ENCODE results near the gene GPR61. TPM values are rescaled to one million over a fixed set of nuclear protein-coding genes. Genes with fewer than 3 reads are reported as not detected.

Gene GPR61
- total RNA-seq, 4 donors from 2014 or later, result 0.19 to 1.4 TPM; not detected in 2

- no peaks in the 10 kb centered on the region for H3K9me3 ChIP-seq
- peak overlapping the region; percentile 97 for H3K27ac ChIP-seq
- 19% methylated on average over 5 of the region's 5 CpGs for WGBS
- no peaks in the 10 kb centered on the region for H3K36me3 ChIP-seq
- no peaks in the 10 kb centered on the region for H3K27me3 ChIP-seq
- peak; percentile 93 for DNase-seq (ENCODE audit: low spot score in 2 of 2)
- TF ChIP-seq CTCF (IDR thresholded peaks at IDR 0.05), result peak; percentile 72 to 91
- peak in 1 of 3 donors; percentile 37 for TF ChIP-seq POLR2AphosphoS5 (IDR thresholded peaks at IDR 0.05)
- TF ChIP-seq EP300 (IDR thresholded peaks at IDR 0.05), result no peak
- H3K4me3 ChIP-seq, result peak overlapping the region; percentile 86
- H3K4me1 ChIP-seq, result peaks cover 40% of the 10 kb centered on the region
Measured at GRCh38 chr1:109546311-109547109, 6.8 kb downstream of the GPR61 start.

- 10% methylated on average over 20 of the region's 22 CpGs for WGBS
- Histone ChIP-seq H3K27me3 (no peaks in the 10 kb centered on the region), H3K27ac (peak overlapping the region; percentile 97), H3K4me1 (peaks cover 41% of the 10 kb centered on the region), H3K36me3 (no peaks in the 10 kb centered on the region), H3K4me3 (peak overlapping the region; percentile 86), H3K9me3 (no peaks in the 10 kb centered on the region)
- TF ChIP-seq CTCF (IDR thresholded peaks at IDR 0.05) (no peak), POLR2AphosphoS5 (IDR thresholded peaks at IDR 0.05) (no peak), POLR2A (IDR thresholded peaks at IDR 0.05) (no peak), EP300 (IDR thresholded peaks at IDR 0.05) (no peak)
- DNase-seq (ENCODE audit: low spot score in 2 of 2), result no peak
Measured at GRCh38 chr1:109547463-109548320, 8.0 kb downstream of the GPR61 start.

- Histone ChIP-seq H3K4me1 (peaks cover 50% of the 10 kb centered on the region), H3K36me3 (no peaks in the 10 kb centered on the region), H3K4me3 (peak within 1 kb of the TSS; percentile 86), H3K9me3 (no peaks in the 10 kb centered on the region), H3K27ac (peak within 1 kb of the TSS; percentile 97), H3K27me3 (no peaks in the 10 kb centered on the region)
- under 1% methylated on average over 51 of the region's 68 CpGs for WGBS
- peak; percentile 74 to 96 (median 95) for TF ChIP-seq POLR2AphosphoS5 (IDR thresholded peaks at IDR 0.05)
- no peak for TF ChIP-seq CTCF (IDR thresholded peaks at IDR 0.05)
- no peak for TF ChIP-seq EP300 (IDR thresholded peaks at IDR 0.05)
- TF ChIP-seq POLR2A (IDR thresholded peaks at IDR 0.05), result peak; percentile 91 to 96
- peak; percentile 99 for DNase-seq (ENCODE audit: low spot score in 2 of 2)
Measured at GRCh38 chr1:109548321-109549267, 8.9 kb downstream of the GPR61 start, which contains the start of gene GNAI3. TSS of gene GNAI3 (plus strand) at chr1:109548615. CDS start at chr1:109548721, 106 bp downstream.

GRCh38 chr1:109556563-109556962 lies 16.9 kb downstream of the GPR61 start:
- Histone ChIP-seq H3K27me3 (no peaks in the 10 kb centered on the region), H3K4me3 (no peak overlapping the region), H3K4me1 (peaks cover 42% of the 10 kb centered on the region), H3K9me3 (no peaks in the 10 kb centered on the region), H3K27ac (no peak overlapping the region), H3K36me3 (no peaks in the 10 kb centered on the region)
- no peak for DNase-seq (ENCODE audit: low spot score in 2 of 2)
- TF ChIP-seq EP300 (IDR thresholded peaks at IDR 0.05) (no peak), POLR2AphosphoS5 (IDR thresholded peaks at IDR 0.05) (no peak), CTCF (IDR thresholded peaks at IDR 0.05) (no peak), POLR2A (IDR thresholded peaks at IDR 0.05) (no peak)
- WGBS, result 88% methylated on average over 2 of the region's 2 CpGs
